ENCODE results near the gene GPATCH3. TPM values are rescaled to one million over a fixed set of nuclear protein-coding genes. Genes with fewer than 3 reads are reported as not detected.
"Not testable (repeated sequence)": the region's sequence is repeated elsewhere in the genome, so short reads cannot be mapped to it uniquely, and the experiment has no call there.

The GPATCH3 gene
- total RNA-seq = 10 to 100 TPM; 20.0 to 21.3 TPM
- polyA plus RNA-seq = 15.2 TPM

DNA sequence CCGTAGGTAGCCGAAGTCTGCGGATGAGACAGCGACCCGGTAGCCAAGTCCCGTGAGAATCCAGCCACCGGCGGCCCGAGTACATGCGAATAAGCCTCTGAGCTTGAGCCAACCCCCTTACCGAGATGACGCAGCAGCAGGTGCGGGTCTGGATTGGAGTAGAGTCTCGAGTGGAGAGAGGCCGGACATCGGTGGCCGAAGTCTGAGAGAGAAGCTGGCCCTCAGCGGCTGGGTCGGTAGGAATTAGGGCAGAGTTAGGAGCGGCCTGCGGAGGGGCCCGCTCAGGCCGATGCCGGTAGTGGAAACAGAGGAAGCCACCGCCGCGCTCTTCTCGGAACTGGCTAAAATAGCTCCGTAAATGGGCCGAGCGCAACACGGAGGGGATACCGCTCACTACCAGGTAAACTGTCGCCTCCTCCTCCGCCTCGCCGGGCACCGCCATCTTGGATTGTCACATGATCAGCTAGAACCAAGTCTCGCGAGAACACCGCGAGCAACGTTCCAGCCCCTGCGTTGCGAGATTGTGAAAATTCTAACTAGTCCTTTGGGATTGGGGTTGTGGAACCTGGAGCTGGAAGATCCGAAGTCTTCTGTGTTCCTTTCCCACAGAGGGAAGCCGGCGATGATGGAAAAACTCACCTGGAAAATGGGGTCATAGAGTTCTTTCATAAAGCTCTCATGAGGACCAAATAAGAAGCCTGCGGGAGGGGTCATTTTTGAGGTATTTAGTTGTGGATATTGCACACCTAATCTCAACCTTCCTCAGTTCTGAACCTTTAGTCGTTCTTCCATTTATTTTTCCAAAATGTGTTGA is at the start of gene GPATCH3:
TSS of gene GPATCH3 (minus strand) at position 467 of the 814 bp plus-strand sequence. CDS start at position 442, 25 bp downstream.
- DNase-seq = peak; percentile 82 to 94 (median 85)
- Mint-ChIP-seq H3K4me3 (peak within 1 kb of the TSS; percentile 88 to 99 (median 93)), H3K27me3 (no peaks in the 10 kb centered on the region), H3K36me3 (peaks cover 0 to 41% (median 3%) of the 10 kb centered on the region in 3 donors), H3K4me1 (peaks cover 27 to 48% (median 37%) of the 10 kb centered on the region in 3 donors), H3K27ac (peak within 1 kb of the TSS; percentile 92 to 100 (median 98)), H3K9me3 (no peaks in the 10 kb centered on the region)
- Histone ChIP-seq H3K27me3 (ENCODE audit: insufficient read depth, low read length, poor library complexity, severe bottlenecking) (no peaks in the 10 kb centered on the region), H3K27ac (ENCODE audit: low read depth, low read length) (peak within 1 kb of the TSS; percentile 87), H3K4me3 (ENCODE audit: low read length) (peak within 1 kb of the TSS; percentile 92), H3K4me1 (ENCODE audit: insufficient read depth, low read length) (peaks cover 20% of the 10 kb centered on the region), H3K36me3 (ENCODE audit: insufficient read depth, low read length) (peaks cover 6% of the 10 kb centered on the region), H3K9me3 (ENCODE audit: low read length) (no peaks in the 10 kb centered on the region)
- CTCF ChIA-PET = interaction anchor here (0.9 to 2.6 kb wide), 7 partner anchors 10 to 79 kb away, joined by 3 to 13 read pairs (median 3); partner anchors contain the start of genes GPN2 and NR0B2
- POLR2A ChIA-PET = interaction anchor here (0.7 to 2.3 kb wide), 9 partner anchors 10 to 428 kb away, joined by 3 to 39 read pairs (median 4); partner anchors contain the start of genes GPN2, HMGN2, NUDC and SLC9A1

- Histone ChIP-seq H3K27me3 (ENCODE audit: insufficient read depth, low read length, poor library complexity, severe bottlenecking) (no peaks in the 10 kb centered on the region), H3K4me3 (ENCODE audit: low read length) (no peak overlapping the region), H3K27ac (ENCODE audit: low read depth, low read length) (no peak overlapping the region), H3K36me3 (ENCODE audit: insufficient read depth, low read length) (peaks cover 4% of the 10 kb centered on the region), H3K4me1 (ENCODE audit: insufficient read depth, low read length) (no peaks in the 10 kb centered on the region), H3K9me3 (ENCODE audit: low read length) (no peaks in the 10 kb centered on the region)
- Mint-ChIP-seq H3K4me3 (no peak overlapping the region), H3K27me3 (peaks cover 0 to 4% of the 10 kb centered on the region in 2 donors), H3K9me3 (no peaks in the 10 kb centered on the region), H3K36me3 (peaks cover 8 to 51% (median 12%) of the 10 kb centered on the region in 3 donors), H3K27ac (peak overlapping the region in 1 of 8 donors; percentile 81), H3K4me1 (no peaks in the 10 kb centered on the region)
- ChIA-PET POLR2A (interaction anchor here (0.9 kb wide), 1 partner anchor 9 kb away, joined by 3 read pairs; no protein-coding TSS in a partner anchor), CTCF (no interaction called here)
- no peak for DNase-seq
Observed at GRCh38 chr1:26949926-26950319, 49.7 kb upstream of the GPATCH3 start.

DNA sequence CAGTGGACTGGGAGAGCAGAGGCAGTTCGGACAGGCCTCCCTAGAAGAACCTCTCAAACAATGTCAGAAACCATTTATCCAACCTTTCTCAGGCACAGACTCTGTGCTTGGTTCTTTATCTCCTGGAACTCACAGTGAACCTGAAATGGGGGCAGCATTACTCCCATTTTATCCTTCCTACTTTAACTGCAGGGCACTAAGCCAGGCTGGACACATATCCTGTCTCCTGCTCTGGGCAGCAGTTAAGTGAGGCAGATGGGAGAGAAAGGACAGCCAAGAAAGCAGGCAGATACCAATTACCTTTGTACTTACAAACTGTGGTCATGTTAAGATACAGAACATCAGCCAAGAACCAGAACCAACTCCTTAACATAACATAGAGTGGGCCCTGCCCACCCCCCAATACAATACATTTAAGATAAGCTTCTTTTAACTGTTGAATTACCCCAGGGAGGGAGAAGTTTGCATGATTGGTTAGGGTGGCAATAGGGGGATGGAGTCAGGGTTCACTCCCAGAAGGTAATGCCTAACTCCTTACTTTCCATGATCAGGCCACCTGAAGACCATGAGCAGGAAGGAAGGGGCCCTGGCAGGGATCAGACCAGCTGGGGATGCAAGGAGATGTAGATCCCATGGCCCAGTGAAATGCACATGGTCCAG is 49.1 kb upstream of the GPATCH3 start:
- Mint-ChIP-seq H3K9me3 (no peaks in the 10 kb centered on the region), H3K27ac (peak overlapping the region in 3 of 8 donors; percentile 8 to 55 (median 51)), H3K27me3 (peaks cover 0 to 4% of the 10 kb centered on the region in 2 donors), H3K36me3 (peaks cover 9 to 56% (median 12%) of the 10 kb centered on the region in 3 donors), H3K4me1 (no peaks in the 10 kb centered on the region), H3K4me3 (no peak overlapping the region)
- Histone ChIP-seq H3K27ac (ENCODE audit: low read depth, low read length) (no peak overlapping the region), H3K27me3 (ENCODE audit: insufficient read depth, low read length, poor library complexity, severe bottlenecking) (no peaks in the 10 kb centered on the region), H3K4me3 (ENCODE audit: low read length) (no peak overlapping the region), H3K36me3 (ENCODE audit: insufficient read depth, low read length) (peaks cover 4% of the 10 kb centered on the region), H3K4me1 (ENCODE audit: insufficient read depth, low read length) (no peaks in the 10 kb centered on the region), H3K9me3 (ENCODE audit: low read length) (no peaks in the 10 kb centered on the region)
- no peak for DNase-seq
- POLR2A ChIA-PET = interaction anchor here (0.9 kb wide), 1 partner anchor 10 kb away, joined by 3 read pairs; no protein-coding TSS in a partner anchor
- CTCF ChIA-PET = no interaction called here

GRCh38 chr1:26948725-26949057 is 48.4 kb upstream of the GPATCH3 start:
- peak overlapping the region in 1 of 8 donors; percentile 82 for H3K27ac Mint-ChIP-seq
- H3K4me3 ChIP-seq (ENCODE audit: low read length); H3K4me1 ChIP-seq (ENCODE audit: insufficient read depth, low read length); H3K4me3 Mint-ChIP-seq; H3K4me1 Mint-ChIP-seq; H3K27me3 Mint-ChIP-seq; POLR2A ChIA-PET; DNase-seq; H3K9me3 ChIP-seq (ENCODE audit: low read length); H3K36me3 ChIP-seq (ENCODE audit: insufficient read depth, low read length); H3K27me3 ChIP-seq (ENCODE audit: insufficient read depth, low read length, poor library complexity, severe bottlenecking); H3K27ac ChIP-seq (ENCODE audit: low read depth, low read length); H3K9me3 Mint-ChIP-seq; CTCF ChIA-PET: not testable (repeated sequence)
- H3K36me3 Mint-ChIP-seq = peaks cover 9 to 61% (median 12%) of the 10 kb centered on the region in 3 donors

DNA sequence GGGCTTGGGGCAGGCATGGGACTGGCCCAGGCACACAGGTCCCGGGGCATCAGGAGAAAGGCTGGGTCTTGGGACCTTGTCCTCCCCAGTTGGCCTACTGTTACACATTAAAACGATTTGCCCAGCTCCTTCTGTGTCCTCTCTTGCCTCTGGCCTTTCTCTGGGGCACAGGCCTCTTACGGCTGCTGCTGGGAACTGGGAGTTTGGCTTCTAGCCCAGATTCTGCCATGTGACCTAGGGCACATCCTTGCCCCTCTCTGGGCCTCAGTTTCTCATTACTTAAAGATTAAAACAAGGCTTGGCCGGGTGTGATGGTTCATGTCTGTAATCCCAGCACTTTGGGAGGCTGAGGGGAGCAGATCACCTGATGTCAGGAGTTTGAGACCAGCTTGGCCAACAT is 46.0 kb upstream of the GPATCH3 start:
- H3K27me3 ChIP-seq (ENCODE audit: insufficient read depth, low read length, poor library complexity, severe bottlenecking) = no peaks in the 10 kb centered on the region

DNA sequence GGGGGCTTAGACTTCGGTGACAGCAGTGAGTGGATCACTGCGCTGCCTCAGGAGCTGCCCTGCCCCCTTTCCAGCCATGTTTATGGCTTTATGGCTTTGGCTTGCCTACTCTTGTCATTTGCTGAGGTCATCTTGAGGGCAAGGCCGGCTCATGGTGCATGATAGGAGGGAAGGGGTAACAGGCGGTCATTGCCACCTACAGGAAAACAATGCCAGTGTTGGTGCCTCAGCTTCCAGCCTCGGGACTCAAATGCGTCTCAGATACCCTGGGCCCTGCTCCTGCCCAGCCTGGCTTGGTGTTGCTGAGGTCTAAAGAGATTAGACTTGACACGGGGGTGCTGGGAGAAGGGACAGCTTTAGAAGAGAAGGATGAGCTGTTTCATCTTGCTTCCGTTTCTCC is 45.5 kb upstream of the GPATCH3 start:
- Histone ChIP-seq H3K27ac (ENCODE audit: low read depth, low read length) (no peak overlapping the region), H3K4me1 (ENCODE audit: insufficient read depth, low read length) (no peaks in the 10 kb centered on the region), H3K36me3 (ENCODE audit: insufficient read depth, low read length) (peaks cover 28% of the 10 kb centered on the region), H3K27me3 (ENCODE audit: insufficient read depth, low read length, poor library complexity, severe bottlenecking) (no peaks in the 10 kb centered on the region), H3K9me3 (ENCODE audit: low read length) (no peaks in the 10 kb centered on the region), H3K4me3 (ENCODE audit: low read length) (no peak overlapping the region)
- CTCF ChIA-PET = no interaction called here
- Mint-ChIP-seq H3K9me3 (no peaks in the 10 kb centered on the region), H3K27ac (no peak overlapping the region), H3K4me1 (no peaks in the 10 kb centered on the region), H3K36me3 (peaks cover 9 to 73% (median 15%) of the 10 kb centered on the region in 3 donors), H3K4me3 (no peak overlapping the region), H3K27me3 (no peaks in the 10 kb centered on the region)
- no peak for DNase-seq
- POLR2A ChIA-PET = no interaction called here

More for the DNA sequence above, 46.0 kb upstream of the GPATCH3 start:
- peaks cover 9 to 73% (median 15%) of the 10 kb centered on the region in 3 donors for H3K36me3 Mint-ChIP-seq
- no peaks in the 10 kb centered on the region for H3K9me3 Mint-ChIP-seq
- Histone ChIP-seq H3K4me1 (ENCODE audit: insufficient read depth, low read length) (no peaks in the 10 kb centered on the region), H3K36me3 (ENCODE audit: insufficient read depth, low read length) (peaks cover 26% of the 10 kb centered on the region), H3K9me3 (ENCODE audit: low read length) (no peaks in the 10 kb centered on the region), H3K4me3 (ENCODE audit: low read length) (no peak overlapping the region), H3K27ac (ENCODE audit: low read depth, low read length) (no peak overlapping the region)
- H3K4me1 Mint-ChIP-seq = no peaks in the 10 kb centered on the region
- ChIA-PET CTCF (no interaction called here), POLR2A (no interaction called here)
- no peak overlapping the region for H3K27ac Mint-ChIP-seq
- no peak for DNase-seq
- no peaks in the 10 kb centered on the region for H3K27me3 Mint-ChIP-seq
- no peak overlapping the region for H3K4me3 Mint-ChIP-seq

DNA sequence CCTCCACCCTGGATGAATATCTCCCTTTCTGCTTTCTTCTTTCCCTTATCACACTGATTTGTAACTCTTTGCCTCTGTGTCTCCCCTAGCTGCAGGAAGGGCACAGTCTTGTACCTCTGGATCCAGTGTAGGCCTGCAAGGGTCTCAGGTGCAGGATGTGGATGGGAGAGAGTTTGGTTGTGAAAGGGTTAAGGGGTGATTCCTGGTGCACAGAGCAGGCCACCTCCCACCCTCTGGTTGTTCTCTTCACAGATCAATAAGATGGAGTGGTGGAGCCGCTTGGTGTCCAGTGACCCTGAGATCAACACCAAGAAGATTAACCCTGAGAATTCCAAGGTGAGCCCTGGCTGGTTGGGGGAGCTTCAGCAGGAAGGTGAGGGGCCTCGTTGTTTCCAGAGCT is 44.9 kb upstream of the GPATCH3 start:
- H3K9me3 ChIP-seq (ENCODE audit: low read length) = no peaks in the 10 kb centered on the region
- Mint-ChIP-seq H3K9me3 (no peaks in the 10 kb centered on the region), H3K4me3 (no peak overlapping the region), H3K27ac (peak overlapping the region in 1 of 8 donors; percentile 76), H3K27me3 (no peaks in the 10 kb centered on the region), H3K36me3 (peaks cover 9 to 70% (median 15%) of the 10 kb centered on the region in 3 donors), H3K4me1 (no peaks in the 10 kb centered on the region)
- no peak overlapping the region for H3K27ac ChIP-seq (ENCODE audit: low read depth, low read length)
- no peak for DNase-seq
- CTCF ChIA-PET = no interaction called here
- POLR2A ChIA-PET = no interaction called here
- peaks cover 28% of the 10 kb centered on the region for H3K36me3 ChIP-seq (ENCODE audit: insufficient read depth, low read length)
- H3K4me1 ChIP-seq (ENCODE audit: insufficient read depth, low read length) = no peaks in the 10 kb centered on the region
- H3K27me3 ChIP-seq (ENCODE audit: insufficient read depth, low read length, poor library complexity, severe bottlenecking) = no peaks in the 10 kb centered on the region
- H3K4me3 ChIP-seq (ENCODE audit: low read length) = no peak overlapping the region

DNA sequence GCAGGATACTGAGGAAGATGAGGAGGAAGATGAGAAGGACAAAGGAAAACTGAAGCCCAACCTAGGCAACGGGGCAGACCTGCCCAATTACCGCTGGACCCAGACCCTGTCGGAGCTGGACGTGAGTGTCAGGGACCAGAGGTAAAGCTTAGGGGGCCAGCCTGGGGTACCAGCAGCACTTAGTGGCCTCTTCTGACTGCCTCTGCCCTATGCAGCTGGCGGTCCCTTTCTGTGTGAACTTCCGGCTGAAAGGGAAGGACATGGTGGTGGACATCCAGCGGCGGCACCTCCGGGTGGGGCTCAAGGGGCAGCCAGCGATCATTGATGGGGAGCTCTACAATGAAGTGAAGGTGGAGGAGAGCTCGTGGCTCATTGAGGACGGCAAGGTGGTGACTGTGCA is 42.4 kb upstream of the GPATCH3 start:
- Histone ChIP-seq H3K4me3 (ENCODE audit: low read length) (no peak overlapping the region), H3K27me3 (ENCODE audit: insufficient read depth, low read length, poor library complexity, severe bottlenecking) (no peaks in the 10 kb centered on the region), H3K36me3 (ENCODE audit: insufficient read depth, low read length) (peaks cover 27% of the 10 kb centered on the region), H3K27ac (ENCODE audit: low read depth, low read length) (no peak overlapping the region), H3K9me3 (ENCODE audit: low read length) (no peaks in the 10 kb centered on the region), H3K4me1 (ENCODE audit: insufficient read depth, low read length) (no peaks in the 10 kb centered on the region)
- DNase-seq = no peak
- H3K27me3 Mint-ChIP-seq = no peaks in the 10 kb centered on the region
- ChIA-PET CTCF (interaction anchor here (0.6 kb wide), 1 partner anchor 902 kb away, joined by 4 read pairs; no protein-coding TSS in a partner anchor), POLR2A (no interaction called here)
- H3K27ac Mint-ChIP-seq = peak overlapping the region in 2 of 8 donors; percentile 47 to 63
- H3K4me3 Mint-ChIP-seq = no peak overlapping the region
- H3K4me1 Mint-ChIP-seq = no peaks in the 10 kb centered on the region
- H3K9me3 Mint-ChIP-seq = no peaks in the 10 kb centered on the region
- H3K36me3 Mint-ChIP-seq = peaks cover 9 to 69% (median 12%) of the 10 kb centered on the region in 3 donors
